ENCODE measurements around the gene LSS. TPM values are rescaled to one million over a fixed set of nuclear protein-coding genes. Genes with fewer than 3 reads are reported as not detected.

The LSS gene
- total and polyA plus RNA-seq, 8 donors: 34.9 to 184 (median 54.5) TPM

DNA sequence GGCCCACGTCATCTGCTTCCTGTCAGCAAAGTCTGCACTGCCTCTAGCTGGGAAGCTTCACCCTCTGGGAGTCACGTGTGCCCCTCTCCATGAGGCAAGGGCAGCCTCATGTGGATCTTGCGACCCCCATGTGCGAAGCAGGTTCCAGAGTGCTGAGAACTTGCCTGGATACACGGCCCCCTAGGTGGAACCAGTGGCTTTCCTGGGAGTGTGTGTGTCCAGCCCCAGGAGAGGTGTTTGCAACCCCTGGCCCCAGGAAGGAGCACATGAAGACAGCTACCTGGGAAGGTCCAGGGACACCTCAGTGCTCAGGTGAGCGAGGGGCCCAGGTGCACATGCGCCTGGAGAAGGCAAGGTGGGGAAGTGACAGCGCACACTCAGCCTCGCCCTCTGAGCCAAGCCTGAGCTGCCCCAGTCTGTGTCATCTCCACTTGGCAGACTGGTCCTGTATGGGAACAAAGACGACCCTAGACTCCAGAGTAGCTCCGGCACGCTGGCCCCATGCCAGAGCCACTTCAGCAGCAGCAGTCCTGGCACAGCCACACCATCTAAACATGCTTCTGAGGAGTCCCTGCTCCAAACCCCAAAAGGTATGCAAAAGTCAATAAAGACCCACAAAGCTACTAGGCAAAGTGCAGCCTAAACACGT is 8.9 kb downstream of the LSS start:
- intact Hi-C loops (cut with DNase I): no loop called here

GRCh38 chr21:46218906-46219590 is 9.5 kb downstream of the LSS start:
- H3K36me3 ChIP-seq: peaks cover 0 to 88% of the 10 kb centered on the region in 2 donors
- intact Hi-C loops (cut with DNase I): no loop called here

More for the DNA sequence above, 8.9 kb downstream of the LSS start:
- peak; percentile 28 for ATAC-seq
- no peaks in the 10 kb centered on the region for H3K9me3 ChIP-seq
- peaks cover 0 to 82% of the 10 kb centered on the region in 2 donors for H3K36me3 ChIP-seq
- no peak overlapping the region for H3K27ac ChIP-seq
- H3K4me3 ChIP-seq: no peak overlapping the region
- peaks cover 0 to 18% of the 10 kb centered on the region in 2 donors for H3K4me1 ChIP-seq
- TF ChIP-seq CTCF (IDR thresholded peaks at IDR 0.05): no peak
- peak in 2 of 4 donors; percentile 49 to 77 for DNase-seq
- H3K27me3 ChIP-seq: no peaks in the 10 kb centered on the region

GRCh38 chr21:46217511-46218196 is 10.9 kb downstream of the LSS start:
- peak in 1 of 4 donors; percentile 70 for DNase-seq
- intact Hi-C loops (cut with DNase I): no loop called here
- no peak for ATAC-seq
- Histone ChIP-seq H3K27ac (no peak overlapping the region), H3K4me1 (peaks cover 0 to 9% of the 10 kb centered on the region in 2 donors), H3K27me3 (no peaks in the 10 kb centered on the region), H3K36me3 (peaks cover 0 to 96% of the 10 kb centered on the region in 2 donors), H3K4me3 (no peak overlapping the region), H3K9me3 (no peaks in the 10 kb centered on the region)
- no peak for TF ChIP-seq CTCF (IDR thresholded peaks at IDR 0.05)

More at GRCh38 chr21:46218906-46219590, 9.5 kb downstream of the LSS start:
- Histone ChIP-seq H3K27me3 (no peaks in the 10 kb centered on the region), H3K27ac (no peak overlapping the region), H3K4me1 (peaks cover 0 to 11% of the 10 kb centered on the region in 2 donors), H3K4me3 (no peak overlapping the region), H3K9me3 (no peaks in the 10 kb centered on the region)
- no peak for TF ChIP-seq CTCF (IDR thresholded peaks at IDR 0.05)
- ATAC-seq: no peak
- DNase-seq: no peak

DNA sequence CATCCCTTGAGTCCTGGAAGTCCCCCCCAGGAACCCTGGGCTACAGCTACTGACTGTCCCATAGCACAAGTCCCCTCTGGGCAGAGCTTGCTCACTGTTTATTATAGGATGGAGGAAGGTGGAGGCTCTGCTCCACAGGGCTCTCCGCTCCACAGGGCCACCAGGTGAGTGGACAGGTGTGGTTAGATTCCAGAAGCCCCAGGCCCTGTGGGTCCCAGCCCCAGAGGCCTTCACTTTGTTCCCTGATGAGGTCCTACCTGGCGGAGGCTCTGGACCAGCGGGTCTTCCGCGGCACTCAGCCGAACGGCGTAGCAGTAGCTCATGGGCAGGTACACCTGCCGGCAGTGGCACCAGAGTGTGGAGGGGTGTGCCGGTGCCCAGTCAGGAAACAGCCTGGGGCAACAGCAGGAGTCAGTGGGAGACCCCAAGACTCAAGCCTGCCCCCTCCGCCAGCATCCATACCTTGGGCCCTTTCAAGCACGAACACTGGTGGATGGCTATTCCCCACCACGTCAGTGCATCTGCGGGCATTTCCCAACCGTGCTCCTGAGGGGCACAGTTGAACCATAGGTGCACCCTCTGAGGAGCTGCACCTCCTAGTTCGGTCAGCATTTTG is 12.3 kb downstream of the LSS start:
- no peak for DNase-seq
- ATAC-seq: no peak
- intact Hi-C loops (cut with DNase I): no loop called here
- Histone ChIP-seq H3K27me3 (no peaks in the 10 kb centered on the region), H3K4me3 (no peak overlapping the region), H3K9me3 (no peaks in the 10 kb centered on the region), H3K36me3 (peaks cover 0 to 96% of the 10 kb centered on the region in 2 donors), H3K27ac (no peak overlapping the region), H3K4me1 (peaks cover 0 to 4% of the 10 kb centered on the region in 2 donors)
- TF ChIP-seq CTCF (IDR thresholded peaks at IDR 0.05): no peak

All from left lung (tissue), 10 donors.